ENCODE measurements around the gene RBM47. TPM values are rescaled to one million over a fixed set of nuclear protein-coding genes. Genes with fewer than 3 reads are reported as not detected.

Gene RBM47
- total RNA-seq, 2 experiments from 2014 or later: 0.60 to 0.66 TPM

GRCh38 chr4:40490481-40490880, 139.2 kb downstream of the RBM47 start:
- ATAC-seq (no peak), DNase-seq (no peak)
- no peak overlapping the region for H3K27ac Mint-ChIP-seq
- H3K36me3 Mint-ChIP-seq (ENCODE audit: low read depth): no peaks in the 10 kb centered on the region
- H3K9me3 Mint-ChIP-seq (ENCODE audit: insufficient read depth): no peaks in the 10 kb centered on the region
- no peaks in the 10 kb centered on the region for H3K4me1 Mint-ChIP-seq (ENCODE audit: low read depth)
- peaks cover 20% of the 10 kb centered on the region for H3K27me3 Mint-ChIP-seq (ENCODE audit: low read depth)
- CTCF ChIA-PET: no interaction called here
- POLR2A ChIA-PET: no interaction called here
- H3K4me3 Mint-ChIP-seq: no peak overlapping the region

GRCh38 chr4:40489961-40490360, 139.7 kb downstream of the RBM47 start:
- no peak overlapping the region for H3K4me3 Mint-ChIP-seq
- H3K27me3 Mint-ChIP-seq (ENCODE audit: low read depth): peaks cover 24% of the 10 kb centered on the region
- DNase-seq (no peak), ATAC-seq (no peak)
- ChIA-PET POLR2A (no interaction called here), CTCF (no interaction called here)
- H3K27ac Mint-ChIP-seq: no peak overlapping the region
- H3K36me3 Mint-ChIP-seq (ENCODE audit: low read depth): no peaks in the 10 kb centered on the region
- no peaks in the 10 kb centered on the region for H3K9me3 Mint-ChIP-seq (ENCODE audit: insufficient read depth)
- no peaks in the 10 kb centered on the region for H3K4me1 Mint-ChIP-seq (ENCODE audit: low read depth)

GRCh38 chr4:40486534-40486933, 143.1 kb downstream of the RBM47 start:
- DNase-seq (no peak), ATAC-seq (no peak)
- ChIA-PET CTCF (interaction anchor here (0.7 kb wide), 1 partner anchor 15 kb away, joined by 3 read pairs; no protein-coding TSS in a partner anchor), POLR2A (no interaction called here)
- Mint-ChIP-seq H3K36me3 (ENCODE audit: low read depth) (no peaks in the 10 kb centered on the region), H3K27me3 (ENCODE audit: low read depth) (peaks cover 40% of the 10 kb centered on the region), H3K4me3 (no peak overlapping the region), H3K27ac (no peak overlapping the region), H3K4me1 (ENCODE audit: low read depth) (no peaks in the 10 kb centered on the region), H3K9me3 (ENCODE audit: insufficient read depth) (no peaks in the 10 kb centered on the region)

GRCh38 chr4:40484346-40485090, 145.1 kb downstream of the RBM47 start:
- Mint-ChIP-seq H3K27ac (no peak overlapping the region), H3K27me3 (ENCODE audit: low read depth) (peaks cover 34% of the 10 kb centered on the region), H3K9me3 (ENCODE audit: insufficient read depth) (no peaks in the 10 kb centered on the region), H3K4me1 (ENCODE audit: low read depth) (no peaks in the 10 kb centered on the region), H3K36me3 (ENCODE audit: low read depth) (no peaks in the 10 kb centered on the region), H3K4me3 (no peak overlapping the region)
- ATAC-seq (no peak), DNase-seq (no peak)
- ChIA-PET POLR2A (no interaction called here), CTCF (interaction anchor here (1.1 kb wide), 1 partner anchor 11 kb away, joined by 3 read pairs; no protein-coding TSS in a partner anchor)

GRCh38 chr4:40482985-40483647, 146.5 kb downstream of the RBM47 start:
- ChIA-PET CTCF (interaction anchor here (1.7 kb wide), 1 partner anchor 10 kb away, joined by 4 read pairs; no protein-coding TSS in a partner anchor), POLR2A (no interaction called here)
- no peaks in the 10 kb centered on the region for H3K36me3 Mint-ChIP-seq (ENCODE audit: low read depth)
- H3K9me3 Mint-ChIP-seq (ENCODE audit: insufficient read depth): no peaks in the 10 kb centered on the region
- ATAC-seq (no peak), DNase-seq (no peak)
- H3K4me1 Mint-ChIP-seq (ENCODE audit: low read depth): no peaks in the 10 kb centered on the region
- peaks cover 23% of the 10 kb centered on the region for H3K27me3 Mint-ChIP-seq (ENCODE audit: low read depth)
- H3K27ac Mint-ChIP-seq: no peak overlapping the region
- no peak overlapping the region for H3K4me3 Mint-ChIP-seq

GRCh38 chr4:40481977-40482376, 147.7 kb downstream of the RBM47 start:
- ATAC-seq (no peak), DNase-seq (no peak)
- no peaks in the 10 kb centered on the region for H3K9me3 Mint-ChIP-seq (ENCODE audit: insufficient read depth)
- no peak overlapping the region for H3K27ac Mint-ChIP-seq
- ChIA-PET CTCF (no interaction called here), POLR2A (no interaction called here)
- H3K27me3 Mint-ChIP-seq (ENCODE audit: low read depth): peaks cover 23% of the 10 kb centered on the region
- no peaks in the 10 kb centered on the region for H3K4me1 Mint-ChIP-seq (ENCODE audit: low read depth)
- no peak overlapping the region for H3K4me3 Mint-ChIP-seq
- no peaks in the 10 kb centered on the region for H3K36me3 Mint-ChIP-seq (ENCODE audit: low read depth)

- H3K9me3 Mint-ChIP-seq (ENCODE audit: insufficient read depth): no peaks in the 10 kb centered on the region
- DNase-seq (no peak), ATAC-seq (no peak)
- ChIA-PET POLR2A (interaction anchor here (0.6 kb wide), 1 partner anchor 20 kb away, joined by 3 read pairs; no protein-coding TSS in a partner anchor), CTCF (interaction anchor here (0.6 to 1.5 kb wide), 2 partner anchors 73 to 155 kb away, joined by 3 to 4 read pairs; no protein-coding TSS in a partner anchor)
- H3K27ac Mint-ChIP-seq: no peak overlapping the region
- no peak overlapping the region for H3K4me3 Mint-ChIP-seq
- no peaks in the 10 kb centered on the region for H3K36me3 Mint-ChIP-seq (ENCODE audit: low read depth)
- H3K27me3 Mint-ChIP-seq (ENCODE audit: low read depth): peaks cover 26% of the 10 kb centered on the region
- no peaks in the 10 kb centered on the region for H3K4me1 Mint-ChIP-seq (ENCODE audit: low read depth)
These were observed 149.4 kb downstream of the RBM47 start for GRCh38 chr4:40480291-40480690.

GRCh38 chr4:40479378-40479777, 150.3 kb downstream of the RBM47 start:
- peaks cover 19% of the 10 kb centered on the region for H3K27me3 Mint-ChIP-seq (ENCODE audit: low read depth)
- H3K9me3 Mint-ChIP-seq (ENCODE audit: insufficient read depth): no peaks in the 10 kb centered on the region
- POLR2A ChIA-PET: interaction anchor here (0.6 kb wide), 1 partner anchor 21 kb away, joined by 3 read pairs; no protein-coding TSS in a partner anchor
- no peaks in the 10 kb centered on the region for H3K36me3 Mint-ChIP-seq (ENCODE audit: low read depth)
- ATAC-seq: no peak
- DNase-seq: no peak
- no peaks in the 10 kb centered on the region for H3K4me1 Mint-ChIP-seq (ENCODE audit: low read depth)
- CTCF ChIA-PET: no interaction called here
- H3K27ac Mint-ChIP-seq: no peak overlapping the region
- H3K4me3 Mint-ChIP-seq: no peak overlapping the region

GRCh38 chr4:40475609-40476008, 154.1 kb downstream of the RBM47 start:
- Mint-ChIP-seq H3K36me3 (ENCODE audit: low read depth) (no peaks in the 10 kb centered on the region), H3K9me3 (ENCODE audit: insufficient read depth) (no peaks in the 10 kb centered on the region), H3K4me3 (no peak overlapping the region), H3K4me1 (ENCODE audit: low read depth) (no peaks in the 10 kb centered on the region), H3K27ac (no peak overlapping the region), H3K27me3 (ENCODE audit: low read depth) (peaks cover 8% of the 10 kb centered on the region)
- ChIA-PET POLR2A (no interaction called here), CTCF (no interaction called here)
- no peak for DNase-seq
- ATAC-seq: no peak

GRCh38 chr4:40473578-40474388, 155.9 kb downstream of the RBM47 start:
- Mint-ChIP-seq H3K4me1 (ENCODE audit: low read depth) (no peaks in the 10 kb centered on the region), H3K36me3 (ENCODE audit: low read depth) (no peaks in the 10 kb centered on the region), H3K4me3 (no peak overlapping the region), H3K27me3 (ENCODE audit: low read depth) (peaks cover 4% of the 10 kb centered on the region), H3K27ac (no peak overlapping the region), H3K9me3 (ENCODE audit: insufficient read depth) (no peaks in the 10 kb centered on the region)
- ChIA-PET POLR2A (no interaction called here), CTCF (interaction anchor here (1.2 to 1.7 kb wide), 2 partner anchors 9 to 11 kb away, joined by 3 to 4 read pairs; no protein-coding TSS in a partner anchor)
- ATAC-seq: no peak
- DNase-seq: no peak

GRCh38 chr4:40471923-40472322, 157.7 kb downstream of the RBM47 start:
- no peaks in the 10 kb centered on the region for H3K36me3 Mint-ChIP-seq (ENCODE audit: low read depth)
- POLR2A ChIA-PET: interaction anchor here (0.6 kb wide), 1 partner anchor 1234 kb away, joined by 3 read pairs; no protein-coding TSS in a partner anchor
- no peaks in the 10 kb centered on the region for H3K4me1 Mint-ChIP-seq (ENCODE audit: low read depth)
- ATAC-seq (no peak), DNase-seq (no peak)
- CTCF ChIA-PET: interaction anchor here (1.7 kb wide), 1 partner anchor 11 kb away, joined by 4 read pairs; no protein-coding TSS in a partner anchor
- H3K27me3 Mint-ChIP-seq (ENCODE audit: low read depth): peaks cover 4% of the 10 kb centered on the region
- no peak overlapping the region for H3K27ac Mint-ChIP-seq
- no peaks in the 10 kb centered on the region for H3K9me3 Mint-ChIP-seq (ENCODE audit: insufficient read depth)
- H3K4me3 Mint-ChIP-seq: no peak overlapping the region

- no peaks in the 10 kb centered on the region for H3K4me1 Mint-ChIP-seq (ENCODE audit: low read depth)
- DNase-seq (no peak), ATAC-seq (no peak)
- no peaks in the 10 kb centered on the region for H3K9me3 Mint-ChIP-seq (ENCODE audit: insufficient read depth)
- H3K27ac Mint-ChIP-seq: no peak overlapping the region
- no peaks in the 10 kb centered on the region for H3K36me3 Mint-ChIP-seq (ENCODE audit: low read depth)
- no peak overlapping the region for H3K4me3 Mint-ChIP-seq
- CTCF ChIA-PET: no interaction called here
- POLR2A ChIA-PET: no interaction called here
- H3K27me3 Mint-ChIP-seq (ENCODE audit: low read depth): peaks cover 4% of the 10 kb centered on the region
These were observed 162.9 kb downstream of the RBM47 start for GRCh38 chr4:40466789-40467188.

Measured in activated CD8-positive, alpha-beta T cell treated with anti-CD3 and anti-CD28 coated beads, Interleukin-2, amount 10 ng/mL, durations not matched to agents 7 days and 5 days (primary cell).